Large intestine (tissue), 3 donors: ENCODE measurements around the gene ZFAND3. TPM values are rescaled to one million over a fixed set of nuclear protein-coding genes. Genes with fewer than 3 reads are reported as not detected.

ENCODE experiments used
- DNase-seq, 2 donors: peaks; one replicate each; pipeline versions ENCODE4 v3.0.0 to v3.0.0-alpha.2; 2013
- H3K27ac ChIP-seq: one replicate; pipeline ENCODE4 v1.5.1; 2013; ENCODE audit warnings: low read length
- H3K27me3 ChIP-seq: 2 replicates; pipeline ENCODE4 v1.6.1; 2013; ENCODE audit warnings: low read length; ENCODE audit not compliant: control insufficient read depth, insufficient read depth
- H3K36me3 ChIP-seq: 2 replicates; pipeline ENCODE4 v1.6.1; 2013; ENCODE audit warnings: low read length; ENCODE audit not compliant: control insufficient read depth, insufficient read depth
- H3K4me1 ChIP-seq: one replicate; pipeline ENCODE4 v1.6.1; 2013; ENCODE audit warnings: low read length; ENCODE audit not compliant: control insufficient read depth, insufficient read depth
- H3K4me3 ChIP-seq: one replicate; pipeline ENCODE4 v1.5.1; 2013; ENCODE audit warnings: low read length
- H3K9me3 ChIP-seq: one replicate; pipeline ENCODE4 v1.6.1; 2013; ENCODE audit warnings: mild to moderate bottlenecking, low read depth, low read length, moderate library complexity; ENCODE audit not compliant: control insufficient read depth
- WGBS: methylation state at CpG from one replicate; pipeline ENCODE4 v1.1.5; 2013; ENCODE audit warnings: low lambda C conversion rate; ENCODE audit not compliant: insufficient coverage; 5-methylcytosine and 5-hydroxymethylcytosine counted together
- polyA plus RNA-seq: library from polyadenylated mRNA; unstranded; fragments of 120-200 nt; gene quantifications from one replicate; pipeline ENCODE4 v1.2.1, GENCODE V29; 2013

Gene ZFAND3
- polyA plus RNA-seq, 1 donor = 82.3 TPM

- H3K36me3 ChIP-seq = no peaks in the 10 kb centered on the region
- H3K4me3 ChIP-seq = no peak overlapping the region
- 100% methylated on average over 1 of the region's 3 CpGs for WGBS
- no peaks in the 10 kb centered on the region for H3K27me3 ChIP-seq
- H3K4me1 ChIP-seq = no peaks in the 10 kb centered on the region
- peaks cover 6% of the 10 kb centered on the region for H3K9me3 ChIP-seq
- DNase-seq = no peak
- no peak overlapping the region for H3K27ac ChIP-seq
These were observed 146.6 kb downstream of the ZFAND3 start for GRCh38 chr6:37965964-37966676.

GRCh38 chr6:37966801-37967200 is 147.3 kb downstream of the ZFAND3 start:
- WGBS = 88% methylated on average over 1 of the region's 1 CpG
- H3K27ac ChIP-seq = no peak overlapping the region

GRCh38 chr6:37967651-37968050 is 148.1 kb downstream of the ZFAND3 start:
- WGBS = 80% methylated on average over 1 of the region's 1 CpG
- H3K27ac ChIP-seq = no peak overlapping the region
- no peak for DNase-seq

More at GRCh38 chr6:37966801-37967200, 147.3 kb downstream of the ZFAND3 start:
- no peaks in the 10 kb centered on the region for H3K27me3 ChIP-seq
- no peak overlapping the region for H3K4me3 ChIP-seq
- H3K36me3 ChIP-seq = no peaks in the 10 kb centered on the region
- peaks cover 6% of the 10 kb centered on the region for H3K9me3 ChIP-seq
- no peak for DNase-seq
- no peaks in the 10 kb centered on the region for H3K4me1 ChIP-seq

GRCh38 chr6:37971266-37971665 is 151.7 kb downstream of the ZFAND3 start:
- H3K4me1 ChIP-seq = no peaks in the 10 kb centered on the region
- H3K36me3 ChIP-seq = no peaks in the 10 kb centered on the region
- no peak overlapping the region for H3K4me3 ChIP-seq
- 94% methylated on average over 2 of the region's 2 CpGs for WGBS
- no peak for DNase-seq
- no peaks in the 10 kb centered on the region for H3K27me3 ChIP-seq
- no peak overlapping the region for H3K27ac ChIP-seq
- H3K9me3 ChIP-seq = peaks cover 10% of the 10 kb centered on the region

More at GRCh38 chr6:37967651-37968050, 148.1 kb downstream of the ZFAND3 start:
- H3K27me3 ChIP-seq = no peaks in the 10 kb centered on the region
- peaks cover 6% of the 10 kb centered on the region for H3K9me3 ChIP-seq
- H3K4me1 ChIP-seq = no peaks in the 10 kb centered on the region
- no peaks in the 10 kb centered on the region for H3K36me3 ChIP-seq
- H3K4me3 ChIP-seq = no peak overlapping the region

- Histone ChIP-seq H3K36me3 (no peaks in the 10 kb centered on the region), H3K27me3 (no peaks in the 10 kb centered on the region), H3K4me3 (no peak overlapping the region), H3K9me3 (peaks cover 10% of the 10 kb centered on the region), H3K27ac (no peak overlapping the region), H3K4me1 (no peaks in the 10 kb centered on the region)
- WGBS = 89% methylated on average over 3 of the region's 4 CpGs
- peak in 1 of 2 donors; percentile 24 for DNase-seq
These were observed 152.3 kb downstream of the ZFAND3 start for GRCh38 chr6:37971711-37972390.

GRCh38 chr6:37972994-37973757 is 153.6 kb downstream of the ZFAND3 start:
- no CpG with 5 or more reads among the region's 1 CpG for WGBS
- H3K27me3 ChIP-seq = no peaks in the 10 kb centered on the region

GRCh38 chr6:37974381-37974780 is 154.9 kb downstream of the ZFAND3 start:
- no peaks in the 10 kb centered on the region for H3K36me3 ChIP-seq
- H3K9me3 ChIP-seq = peaks cover 4% of the 10 kb centered on the region
- H3K27me3 ChIP-seq = no peaks in the 10 kb centered on the region
- H3K4me1 ChIP-seq = no peaks in the 10 kb centered on the region
- no CpG with 5 or more reads among the region's 4 CpGs for WGBS
- no peak overlapping the region for H3K27ac ChIP-seq
- H3K4me3 ChIP-seq = no peak overlapping the region
- no peak for DNase-seq

More at GRCh38 chr6:37972994-37973757, 153.6 kb downstream of the ZFAND3 start:
- DNase-seq = no peak
- H3K27ac ChIP-seq = no peak overlapping the region
- H3K4me3 ChIP-seq = no peak overlapping the region
- no peaks in the 10 kb centered on the region for H3K36me3 ChIP-seq
- peaks cover 7% of the 10 kb centered on the region for H3K9me3 ChIP-seq
- no peaks in the 10 kb centered on the region for H3K4me1 ChIP-seq

GRCh38 chr6:37974943-37975342 is 155.4 kb downstream of the ZFAND3 start:
- H3K27me3 ChIP-seq = no peaks in the 10 kb centered on the region
- no peak overlapping the region for H3K27ac ChIP-seq
- WGBS = 100% methylated on average over 1 of the region's 1 CpG
- peaks cover 4% of the 10 kb centered on the region for H3K9me3 ChIP-seq
- H3K4me3 ChIP-seq = no peak overlapping the region
- DNase-seq = no peak
- H3K4me1 ChIP-seq = peaks cover 2% of the 10 kb centered on the region
- no peaks in the 10 kb centered on the region for H3K36me3 ChIP-seq

GRCh38 chr6:37977715-37978114 is 158.2 kb downstream of the ZFAND3 start:
- Histone ChIP-seq H3K9me3 (peaks cover 4% of the 10 kb centered on the region), H3K36me3 (no peaks in the 10 kb centered on the region), H3K4me3 (no peak overlapping the region), H3K27ac (no peak overlapping the region), H3K4me1 (peaks cover 3% of the 10 kb centered on the region), H3K27me3 (no peaks in the 10 kb centered on the region)
- DNase-seq = no peak
- WGBS = 91% methylated on average over 1 of the region's 3 CpGs
